ENCODE measurements around the gene QSOX2.

GRCh38 chr9:136175616-136176197 is 69.9 kb downstream of the QSOX2 start:
- TF ChIP-seq, protein P1, sequence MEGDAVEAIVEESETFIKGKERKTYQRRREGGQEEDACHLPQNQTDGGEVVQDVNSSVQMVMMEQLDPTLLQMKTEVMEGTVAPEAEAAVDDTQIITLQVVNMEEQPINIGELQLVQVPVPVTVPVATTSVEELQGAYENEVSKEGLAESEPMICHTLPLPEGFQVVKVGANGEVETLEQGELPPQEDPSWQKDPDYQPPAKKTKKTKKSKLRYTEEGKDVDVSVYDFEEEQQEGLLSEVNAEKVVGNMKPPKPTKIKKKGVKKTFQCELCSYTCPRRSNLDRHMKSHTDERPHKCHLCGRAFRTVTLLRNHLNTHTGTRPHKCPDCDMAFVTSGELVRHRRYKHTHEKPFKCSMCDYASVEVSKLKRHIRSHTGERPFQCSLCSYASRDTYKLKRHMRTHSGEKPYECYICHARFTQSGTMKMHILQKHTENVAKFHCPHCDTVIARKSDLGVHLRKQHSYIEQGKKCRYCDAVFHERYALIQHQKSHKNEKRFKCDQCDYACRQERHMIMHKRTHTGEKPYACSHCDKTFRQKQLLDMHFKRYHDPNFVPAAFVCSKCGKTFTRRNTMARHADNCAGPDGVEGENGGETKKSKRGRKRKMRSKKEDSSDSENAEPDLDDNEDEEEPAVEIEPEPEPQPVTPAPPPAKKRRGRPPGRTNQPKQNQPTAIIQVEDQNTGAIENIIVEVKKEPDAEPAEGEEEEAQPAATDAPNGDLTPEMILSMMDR (IDR thresholded peaks at IDR 0.05 in 2 of 3, conservative IDR thresholded peaks at IDR 0.05 in 1 of 3; ENCODE audit: borderline replicate concordance in 1 of 3, insufficient read depth in 1 of 3, low read depth in 2 of 3, low read length in 2 of 3), result no peak
- TF ChIP-seq POLR2A (IDR thresholded peaks at IDR 0.05; ENCODE audit: borderline replicate concordance, extremely low read depth, insufficient read depth, insufficient read length) (no peak), POLR2AphosphoS5 (IDR thresholded peaks at IDR 0.05; ENCODE audit: low read depth, low read length) (no peak), EZH2phosphoT487 (IDR thresholded peaks at IDR 0.05; ENCODE audit: borderline replicate concordance) (no peak), EGR1 (IDR thresholded peaks at IDR 0.05; ENCODE audit: low read depth) (no peak)
- TF ChIP-seq, protein P2, sequence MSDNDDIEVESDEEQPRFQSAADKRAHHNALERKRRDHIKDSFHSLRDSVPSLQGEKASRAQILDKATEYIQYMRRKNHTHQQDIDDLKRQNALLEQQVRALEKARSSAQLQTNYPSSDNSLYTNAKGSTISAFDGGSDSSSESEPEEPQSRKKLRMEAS (IDR thresholded peaks at IDR 0.05), result no peak
